SIG-M5 (cell line): ENCODE data around the gene MAN1A2.
"Not testable (repeated sequence)": the region's sequence is repeated elsewhere in the genome, so short reads cannot be mapped to it uniquely, and the experiment has no call there.

Experiments used
- DNase-seq: peaks from one replicate; lab custom pipeline; 2025; lab: John Stamatoyannopoulos, UW

Gene MAN1A2

GRCh38 chr1:117367046-117368025, at the start of gene MAN1A2:
Gene MAN1A2 (plus strand): TSS chr1:117367449. CDS start chr1:117368184, 735 bp downstream.
- DNase-seq, result no peak

GRCh38 chr1:117318011-117318410, 49.2 kb upstream of the MAN1A2 start:
- DNase-seq, result no peak

- no peak for DNase-seq
These were observed 48.8 kb upstream of the MAN1A2 start for GRCh38 chr1:117318426-117318825.

- DNase-seq, result no peak
These were observed 46.7 kb upstream of the MAN1A2 start for GRCh38 chr1:117320515-117320914.

- DNase-seq, result no peak
These were observed 45.3 kb upstream of the MAN1A2 start for GRCh38 chr1:117321680-117322609.

GRCh38 chr1:117324357-117324756, 42.9 kb upstream of the MAN1A2 start:
- no peak for DNase-seq

- not testable (repeated sequence) for DNase-seq
These were observed 41.2 kb upstream of the MAN1A2 start for GRCh38 chr1:117326035-117326434.

- DNase-seq, result no peak
These were observed 40.2 kb upstream of the MAN1A2 start for GRCh38 chr1:117327011-117327410.

GRCh38 chr1:117335376-117336086, 31.7 kb upstream of the MAN1A2 start:
- DNase-seq, result no peak

- DNase-seq, result no peak
These were observed 31.0 kb upstream of the MAN1A2 start for GRCh38 chr1:117336088-117336817.

- no peak for DNase-seq
These were observed 27.2 kb upstream of the MAN1A2 start for GRCh38 chr1:117339866-117340700.

GRCh38 chr1:117341123-117341522, 26.1 kb upstream of the MAN1A2 start:
- no peak for DNase-seq

GRCh38 chr1:117342397-117342796, 24.9 kb upstream of the MAN1A2 start:
- DNase-seq, result no peak

- DNase-seq, result no peak
These were observed 20.9 kb upstream of the MAN1A2 start for GRCh38 chr1:117346206-117346928.

- no peak for DNase-seq
These were observed 19.3 kb upstream of the MAN1A2 start for GRCh38 chr1:117347907-117348306.

- DNase-seq, result not testable (repeated sequence)
These were observed 14.6 kb upstream of the MAN1A2 start for GRCh38 chr1:117352695-117353094.

GRCh38 chr1:117357833-117358603, 9.2 kb upstream of the MAN1A2 start:
- not testable (repeated sequence) for DNase-seq

GRCh38 chr1:117358604-117358887, 8.7 kb upstream of the MAN1A2 start:
- DNase-seq, result not testable (repeated sequence)
